Mucosa of rectum (tissue), 2 donors: ENCODE measurements around the gene SYT12.

Experiments used
- H3K27ac ChIP-seq, 2 donors: one replicate each; pipeline ENCODE4 v1.7.0; 2013; ENCODE audit warnings: inconsistent platforms in 2 of 2, low read depth in 2 of 2, low read length in 2 of 2
- H3K27me3 ChIP-seq, 2 donors: one replicate each; pipeline ENCODE4 v1.7.0; 2013; ENCODE audit warnings: low read length in 2 of 2; ENCODE audit not compliant: control insufficient read depth in 2 of 2, insufficient read depth in 2 of 2
- H3K36me3 ChIP-seq, 2 donors: one replicate each; pipeline ENCODE4 v1.7.0; 2013; ENCODE audit warnings: low read length in 2 of 2; ENCODE audit not compliant: control insufficient read depth in 2 of 2, insufficient read depth in 2 of 2
- H3K4me1 ChIP-seq, 2 donors: one replicate each; pipeline ENCODE4 v1.7.0; 2013; ENCODE audit warnings: low read length in 2 of 2, mild to moderate bottlenecking in 1 of 2; ENCODE audit not compliant: control insufficient read depth in 2 of 2, insufficient read depth in 2 of 2
- H3K4me3 ChIP-seq, 2 donors: one replicate each; pipeline ENCODE4 v1.7.0; 2013; ENCODE audit warnings: low read length in 2 of 2
- H3K9ac ChIP-seq, 2 donors: one replicate each; pipeline ENCODE4 v1.7.0; 2013; ENCODE audit warnings: low read length in 2 of 2, low read depth in 1 of 2, mild to moderate bottlenecking in 1 of 2
- H3K9me3 ChIP-seq, 2 donors: one replicate each; pipeline ENCODE4 v1.7.0; 2013; ENCODE audit warnings: low read length in 2 of 2; ENCODE audit not compliant: control insufficient read depth in 2 of 2
- donor health status: healthy.
- donor health status: Normal muscosa, but diverticular disease.

The SYT12 gene

DNA sequence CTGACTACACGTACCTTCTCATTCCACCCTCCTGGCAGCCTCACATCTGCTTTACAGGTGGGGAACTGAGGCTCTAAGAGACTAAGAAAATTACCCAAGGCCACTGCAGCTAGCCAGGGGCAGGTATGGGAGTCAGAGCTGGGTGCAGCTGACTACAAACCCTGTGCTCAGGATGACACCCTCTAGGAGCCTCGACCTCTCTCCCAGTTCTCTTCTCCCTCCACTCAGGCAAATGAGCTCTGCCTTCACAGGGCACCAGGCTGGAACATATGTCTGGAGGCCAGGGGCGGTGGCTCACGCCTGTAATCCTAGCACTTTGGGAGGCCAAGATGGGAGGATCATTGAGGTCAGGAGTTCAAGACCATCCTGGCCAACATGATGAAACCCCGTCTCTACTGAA is 4.0 kb downstream of the SYT12 start:
- H3K4me1 ChIP-seq: peaks cover 5 to 9% of the 10 kb centered on the region in 2 donors
- H3K27me3 ChIP-seq: peaks cover 35 to 37% of the 10 kb centered on the region in 2 donors
- no peak overlapping the region for H3K9ac ChIP-seq

GRCh38 chr11:67027483-67027930 is 4.6 kb downstream of the SYT12 start:
- Histone ChIP-seq H3K4me1 (peaks cover 5% of the 10 kb centered on the region in 2 donors), H3K36me3 (no peaks in the 10 kb centered on the region), H3K27me3 (peaks cover 29 to 31% of the 10 kb centered on the region in 2 donors), H3K9me3 (no peaks in the 10 kb centered on the region), H3K9ac (no peak overlapping the region), H3K4me3 (no peak overlapping the region), H3K27ac (no peak overlapping the region)

More for the DNA sequence above, 4.0 kb downstream of the SYT12 start:
- Histone ChIP-seq H3K9me3 (no peaks in the 10 kb centered on the region), H3K27ac (no peak overlapping the region), H3K36me3 (no peaks in the 10 kb centered on the region), H3K4me3 (no peak overlapping the region)

DNA sequence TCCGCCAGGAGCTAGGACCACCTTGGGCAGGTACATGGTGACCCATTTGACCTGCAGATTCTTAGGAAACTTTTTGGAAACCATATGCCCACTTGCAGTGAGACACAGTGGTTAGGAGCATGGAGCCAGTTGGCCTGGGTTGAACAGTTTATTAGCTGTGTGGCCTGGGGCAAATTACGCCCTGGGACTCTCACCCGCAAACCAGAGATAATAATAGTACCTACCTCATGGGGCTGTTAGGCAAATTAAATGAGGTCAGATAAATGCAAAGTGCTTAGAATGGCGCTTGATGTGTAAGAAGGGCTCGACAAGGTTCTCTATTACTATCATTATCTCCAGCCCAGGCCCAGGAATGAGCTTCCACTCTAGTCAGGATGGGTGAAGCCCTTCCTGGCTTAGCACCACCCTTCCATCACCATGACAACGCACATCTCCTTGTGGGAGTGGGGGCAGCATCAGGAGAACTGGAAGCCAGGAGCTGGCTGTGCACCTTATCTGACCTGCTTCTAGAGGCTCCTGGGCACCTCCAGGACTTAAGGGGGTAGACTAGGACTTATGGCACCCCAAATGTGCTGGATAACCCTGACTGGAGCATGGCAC is 5.1 kb downstream of the SYT12 start:
- no peak overlapping the region for H3K9ac ChIP-seq
- H3K27ac ChIP-seq: no peak overlapping the region
- no peak overlapping the region for H3K4me3 ChIP-seq
- H3K36me3 ChIP-seq: no peaks in the 10 kb centered on the region
- H3K4me1 ChIP-seq: peaks cover 0 to 5% of the 10 kb centered on the region in 2 donors
- peaks cover 25 to 27% of the 10 kb centered on the region in 2 donors for H3K27me3 ChIP-seq
- no peaks in the 10 kb centered on the region for H3K9me3 ChIP-seq

GRCh38 chr11:67029146-67029545 is 6.2 kb downstream of the SYT12 start:
- Histone ChIP-seq H3K9me3 (no peaks in the 10 kb centered on the region), H3K27me3 (peaks cover 19 to 21% of the 10 kb centered on the region in 2 donors), H3K27ac (no peak overlapping the region), H3K9ac (no peak overlapping the region), H3K4me3 (no peak overlapping the region), H3K4me1 (no peaks in the 10 kb centered on the region), H3K36me3 (no peaks in the 10 kb centered on the region)

GRCh38 chr11:67030976-67031375 is 8.0 kb downstream of the SYT12 start:
- Histone ChIP-seq H3K4me1 (no peaks in the 10 kb centered on the region), H3K27ac (no peak overlapping the region), H3K27me3 (peaks cover 3 to 5% of the 10 kb centered on the region in 2 donors), H3K4me3 (no peak overlapping the region), H3K9ac (no peak overlapping the region), H3K36me3 (no peaks in the 10 kb centered on the region), H3K9me3 (no peaks in the 10 kb centered on the region)

- Histone ChIP-seq H3K9ac (no peak overlapping the region), H3K27ac (no peak overlapping the region), H3K27me3 (peaks cover 3% of the 10 kb centered on the region in 2 donors), H3K4me1 (no peaks in the 10 kb centered on the region), H3K9me3 (no peaks in the 10 kb centered on the region), H3K36me3 (no peaks in the 10 kb centered on the region), H3K4me3 (no peak overlapping the region)
These were observed 9.0 kb downstream of the SYT12 start for GRCh38 chr11:67031791-67032561.

- no peak overlapping the region for H3K27ac ChIP-seq
- no peaks in the 10 kb centered on the region for H3K9me3 ChIP-seq
These were observed 10.1 kb downstream of the SYT12 start for GRCh38 chr11:67032830-67033551.

GRCh38 chr11:67033661-67034166 is 10.8 kb downstream of the SYT12 start:
- Histone ChIP-seq H3K36me3 (no peaks in the 10 kb centered on the region), H3K4me1 (no peaks in the 10 kb centered on the region), H3K9ac (no peak overlapping the region), H3K27ac (no peak overlapping the region), H3K4me3 (no peak overlapping the region), H3K27me3 (peaks cover 0 to 3% of the 10 kb centered on the region in 2 donors), H3K9me3 (no peaks in the 10 kb centered on the region)

More at GRCh38 chr11:67032830-67033551, 10.1 kb downstream of the SYT12 start:
- H3K27me3 ChIP-seq: peaks cover 3% of the 10 kb centered on the region in 2 donors
- no peaks in the 10 kb centered on the region for H3K4me1 ChIP-seq
- H3K4me3 ChIP-seq: no peak overlapping the region
- H3K36me3 ChIP-seq: no peaks in the 10 kb centered on the region
- H3K9ac ChIP-seq: no peak overlapping the region

DNA sequence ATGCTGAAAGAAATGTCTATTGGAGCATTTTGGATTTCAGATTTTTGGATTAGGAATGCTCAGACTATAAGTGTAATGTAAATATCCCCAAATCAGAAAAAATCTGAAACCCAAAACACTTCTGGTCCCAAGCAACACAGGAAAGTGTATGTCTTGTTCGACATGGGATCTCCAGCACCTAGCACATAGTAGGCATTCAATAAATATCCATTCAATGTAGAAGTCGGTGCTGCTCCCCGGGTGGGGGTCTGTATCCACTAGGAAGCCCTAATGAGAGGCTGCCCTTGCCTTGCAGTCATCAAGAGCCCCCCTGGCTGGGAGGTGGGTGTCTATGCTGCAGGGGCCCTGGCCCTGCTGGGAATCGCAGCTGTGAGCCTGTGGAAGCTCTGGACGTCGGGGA is 11.4 kb downstream of the SYT12 start:
- Histone ChIP-seq H3K27me3 (peaks cover 0 to 3% of the 10 kb centered on the region in 2 donors), H3K4me3 (no peak overlapping the region), H3K36me3 (no peaks in the 10 kb centered on the region), H3K9me3 (no peaks in the 10 kb centered on the region), H3K4me1 (no peaks in the 10 kb centered on the region), H3K27ac (no peak overlapping the region), H3K9ac (no peak overlapping the region)

- no peak overlapping the region for H3K9ac ChIP-seq
These were observed 17.2 kb downstream of the SYT12 start for GRCh38 chr11:67040147-67040546.

More at GRCh38 chr11:67040147-67040546, 17.2 kb downstream of the SYT12 start:
- H3K9me3 ChIP-seq: no peaks in the 10 kb centered on the region
- H3K36me3 ChIP-seq: no peaks in the 10 kb centered on the region
- no peak overlapping the region for H3K27ac ChIP-seq
- H3K27me3 ChIP-seq: peaks cover 0 to 7% of the 10 kb centered on the region in 2 donors
- no peak overlapping the region for H3K4me3 ChIP-seq
- H3K4me1 ChIP-seq: no peaks in the 10 kb centered on the region
